RWPE1 (cell line): ENCODE results near the gene NOS1AP.
A peak's percentile ranks its signal among the peaks of the same experiment; 100 is the strongest.

Experiments used
- CTCF ChIA-PET: fragments of 350-600 bp; sonication (Branson Sonifier 250); formaldehyde crosslinking; extraction: SDS; loops from one replicate; lab custom pipeline; 2021; lab: Yijun Ruan, JAX
- POLR2A ChIA-PET: fragments of 400-600 bp; formaldehyde crosslinking; extraction: SDS; loops from one replicate; lab custom pipeline; 2020; ENCODE audit warnings: antibody characterized with exemption; ENCODE audit not compliant: low non-redundant PET; lab: Yijun Ruan, JAX
- DNase-seq: peaks from one replicate; pipeline ENCODE4 v3.0.0; 2012; ENCODE audit warnings: low spot score
- H3K27ac ChIP-seq: fragments of 450-650 bp; 2 replicates; pipeline ENCODE4 v1.5.1; 2017
- TF ChIP-seq, protein P1 (sequence below): fragments of 450-650 bp; conservative IDR thresholded peaks from 2 replicates; pipeline ENCODE4 v1.5.1; 2017; ENCODE audit warnings: low read depth, mild to moderate bottlenecking

NOS1AP gene

DNA sequence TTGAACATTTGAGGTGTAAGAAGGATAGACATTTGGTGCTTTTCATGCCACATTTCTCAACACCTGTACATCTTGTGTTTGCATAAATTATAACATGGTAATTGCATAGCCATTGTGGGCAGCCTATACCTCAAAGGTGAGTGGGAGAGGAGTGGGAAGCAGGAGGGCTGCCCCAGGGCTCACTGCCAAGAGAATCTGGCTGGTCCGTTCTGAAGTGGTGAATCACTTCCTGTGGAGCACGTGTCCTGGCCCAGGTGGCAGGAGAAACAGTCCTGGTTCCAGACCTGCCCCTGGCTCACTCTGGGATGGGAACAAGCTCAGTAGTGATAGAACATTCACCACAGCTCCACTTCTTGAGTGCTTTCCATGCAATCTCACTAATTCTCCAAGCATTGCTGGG is 34.2 kb upstream of the NOS1AP start:
- CTCF ChIA-PET = interaction anchor here (0.6 to 1.2 kb wide), 2 partner anchors 21 to 564 kb away, joined by 3 to 4 read pairs; no protein-coding TSS in a partner anchor
- POLR2A ChIA-PET = no interaction called here
- TF ChIP-seq, protein P1, sequence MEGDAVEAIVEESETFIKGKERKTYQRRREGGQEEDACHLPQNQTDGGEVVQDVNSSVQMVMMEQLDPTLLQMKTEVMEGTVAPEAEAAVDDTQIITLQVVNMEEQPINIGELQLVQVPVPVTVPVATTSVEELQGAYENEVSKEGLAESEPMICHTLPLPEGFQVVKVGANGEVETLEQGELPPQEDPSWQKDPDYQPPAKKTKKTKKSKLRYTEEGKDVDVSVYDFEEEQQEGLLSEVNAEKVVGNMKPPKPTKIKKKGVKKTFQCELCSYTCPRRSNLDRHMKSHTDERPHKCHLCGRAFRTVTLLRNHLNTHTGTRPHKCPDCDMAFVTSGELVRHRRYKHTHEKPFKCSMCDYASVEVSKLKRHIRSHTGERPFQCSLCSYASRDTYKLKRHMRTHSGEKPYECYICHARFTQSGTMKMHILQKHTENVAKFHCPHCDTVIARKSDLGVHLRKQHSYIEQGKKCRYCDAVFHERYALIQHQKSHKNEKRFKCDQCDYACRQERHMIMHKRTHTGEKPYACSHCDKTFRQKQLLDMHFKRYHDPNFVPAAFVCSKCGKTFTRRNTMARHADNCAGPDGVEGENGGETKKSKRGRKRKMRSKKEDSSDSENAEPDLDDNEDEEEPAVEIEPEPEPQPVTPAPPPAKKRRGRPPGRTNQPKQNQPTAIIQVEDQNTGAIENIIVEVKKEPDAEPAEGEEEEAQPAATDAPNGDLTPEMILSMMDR = no peak
- no peak overlapping the region for H3K27ac ChIP-seq
- peak; percentile 77 for DNase-seq

DNA sequence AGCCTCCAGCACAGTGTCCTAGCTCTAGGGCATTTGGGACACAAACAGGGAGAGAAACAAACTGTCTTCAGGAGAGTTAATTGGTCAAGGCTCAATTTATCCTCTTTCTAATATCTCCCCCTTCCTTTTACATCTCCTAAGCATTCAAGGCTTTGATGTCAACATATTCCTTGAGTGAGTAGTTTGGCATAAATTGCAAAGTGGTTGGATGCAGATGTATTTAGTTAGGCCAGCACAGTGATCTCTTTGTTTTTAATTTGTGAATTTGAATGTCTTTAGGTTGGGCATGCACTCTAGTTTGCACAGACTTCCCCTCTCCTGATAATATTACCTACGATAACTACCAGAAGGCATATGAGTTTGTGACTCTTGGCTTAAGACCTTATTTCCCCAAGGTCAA is 33.3 kb upstream of the NOS1AP start:
- H3K27ac ChIP-seq = no peak overlapping the region
- POLR2A ChIA-PET = no interaction called here
- TF ChIP-seq, protein P1 = no peak
- no peak for DNase-seq
- CTCF ChIA-PET = interaction anchor here (0.6 to 3.0 kb wide), 4 partner anchors 173 to 247 kb away, joined by 3 to 34 read pairs (median 6); no protein-coding TSS in a partner anchor

DNA sequence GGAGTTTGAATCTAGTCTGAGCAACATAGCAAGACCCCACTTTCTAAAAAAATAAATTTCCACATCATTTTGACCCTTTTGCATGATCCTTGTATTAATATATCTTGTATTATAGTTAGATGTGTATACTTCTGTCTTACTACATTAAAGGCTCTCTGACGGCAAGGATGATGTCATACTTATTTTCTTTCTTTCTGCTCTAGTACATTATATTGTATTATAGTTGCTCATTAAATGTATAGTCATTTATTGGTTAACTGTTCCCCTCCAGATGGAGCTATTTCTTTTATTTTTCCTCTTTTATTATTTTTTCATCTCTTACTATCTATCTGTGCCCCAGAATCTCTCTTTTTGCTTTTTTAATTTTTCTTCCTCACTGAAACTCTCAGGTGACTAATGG is 30.9 kb upstream of the NOS1AP start:
- H3K27ac ChIP-seq = no peak overlapping the region
- TF ChIP-seq, protein P1 = no peak
- POLR2A ChIA-PET = no interaction called here
- DNase-seq = no peak
- CTCF ChIA-PET = interaction anchor here (3.0 kb wide), 1 partner anchor 246 kb away, joined by 34 read pairs; no protein-coding TSS in a partner anchor

GRCh38 chr1:162040001-162040400 is 29.5 kb upstream of the NOS1AP start:
- ChIA-PET POLR2A (no interaction called here), CTCF (no interaction called here)
- DNase-seq = no peak
- TF ChIP-seq, protein P1 = no peak
- H3K27ac ChIP-seq = no peak overlapping the region

DNA sequence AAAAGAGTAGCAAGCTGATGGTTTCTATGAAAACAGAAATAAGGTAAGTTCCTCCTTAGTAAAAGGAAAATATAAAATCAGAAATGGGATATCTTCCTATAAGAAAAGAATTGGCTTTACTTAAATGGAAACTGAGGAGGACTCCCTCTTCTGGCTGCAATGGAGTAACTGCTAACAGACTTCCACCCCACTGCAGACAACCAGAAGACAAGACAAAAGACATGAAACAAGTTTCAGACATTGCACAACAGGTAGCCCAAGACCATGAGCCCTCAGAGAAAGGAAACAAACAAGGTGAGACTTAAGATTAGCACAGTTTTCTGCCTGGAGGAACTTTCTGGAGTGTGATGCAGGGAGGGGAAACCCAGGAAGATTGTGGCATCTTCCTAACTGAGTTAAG is 28.8 kb upstream of the NOS1AP start:
- TF ChIP-seq, protein P1 = peak; percentile 20; the same call in 1 of the 2 replicates
- POLR2A ChIA-PET = no interaction called here
- CTCF ChIA-PET = no interaction called here
- DNase-seq = no peak
- H3K27ac ChIP-seq = no peak overlapping the region

GRCh38 chr1:162042361-162042760 is 27.1 kb upstream of the NOS1AP start:
- ChIA-PET POLR2A (interaction anchor here (0.7 kb wide), 1 partner anchor 78 kb away, joined by 3 read pairs; no protein-coding TSS in a partner anchor), CTCF (interaction anchor here (0.6 kb wide), 1 partner anchor 137 kb away, joined by 6 read pairs; no protein-coding TSS in a partner anchor)
- H3K27ac ChIP-seq = no peak overlapping the region
- TF ChIP-seq, protein P1 = no peak
- no peak for DNase-seq
